Endothelial cell of umbilical vein (primary cell): Measurements from ENCODE around the gene SEL1L2. TPM values are rescaled to one million over a fixed set of nuclear protein-coding genes. Genes with fewer than 3 reads are reported as not detected.
"Not testable (repeated sequence)": the region's sequence is repeated elsewhere in the genome, so short reads cannot be mapped to it uniquely, and the experiment has no call there.

Experiments used
- BruUV-seq: library from RNA; stranded (reverse); fragments of 400-500 nt; replicated peaks from 2 replicates; lab custom pipeline; 2021; lab: Mats Ljungman, UMichigan
- CTCF ChIA-PET: fragments of 300-600, 350-600 bp; sonication (Branson Sonifier 250); formaldehyde crosslinking; loops from one replicate; lab custom pipeline; 2021; ENCODE audit warnings: antibody characterized with exemption, inconsistent platforms; lab: Charles Lee
- POLR2A ChIA-PET: fragments of 300-600, 350-600 bp; sonication (Branson Sonifier 250); formaldehyde crosslinking; loops from one replicate; lab custom pipeline; 2021; ENCODE audit warnings: antibody characterized with exemption, inconsistent platforms; lab: Charles Lee
- DNase-seq: peaks from one replicate; pipeline ENCODE4 v3.0.0-alpha.2; 2011; ENCODE audit warnings: low read depth, low spot score
- FAIRE-seq: peaks from 2 replicates; lab custom pipeline; 2011; peaks lifted over from hg19 to GRCh38; lab: Jason Lieb, UNC
- H2AFZ ChIP-seq: 2 replicates; pipeline ENCODE4 v1.6.0; 2012; ENCODE audit warnings: low read depth, low read length, control low read depth, inconsistent platforms
- H3K27ac ChIP-seq: 2 replicates; pipeline ENCODE4 v1.5.1; 2011; ENCODE audit warnings: low read depth, mild to moderate bottlenecking, control low read depth, low read length, moderate library complexity; ENCODE audit not compliant: insufficient read depth
- H3K27me3 ChIP-seq, 2 experiments: 2 replicates each; pipeline versions ENCODE4 v1.6.0 to v1.6.1; 2011; ENCODE audit warnings: low read length in 2 of 2, mixed read lengths in 1 of 2; ENCODE audit not compliant: control insufficient read depth in 2 of 2, insufficient read depth in 2 of 2
- H3K36me3 ChIP-seq, 2 experiments: 2 replicates in 1 of 2; 3 replicates in 1 of 2; pipeline ENCODE4 v1.5.1; 2011; ENCODE audit warnings: low read length in 2 of 2, mild to moderate bottlenecking in 1 of 2, moderate library complexity in 1 of 2; ENCODE audit not compliant: control insufficient read depth in 2 of 2, insufficient read depth in 2 of 2; ENCODE audit errors: extremely low read depth in 1 of 2
- H3K4me1 ChIP-seq: 3 replicates; pipeline ENCODE4 v1.5.1; 2011; ENCODE audit warnings: mild to moderate bottlenecking, low read length; ENCODE audit not compliant: control insufficient read depth, insufficient read depth; ENCODE audit errors: extremely low read depth
- H3K4me2 ChIP-seq: 2 replicates; pipeline ENCODE4 v1.6.1; 2011; ENCODE audit warnings: low read length, control low read depth, mixed read lengths; ENCODE audit not compliant: insufficient read depth
- H3K4me3 ChIP-seq, 3 experiments: fragments of 200-600 bp in 1 of 3; sonication (generic), shearing (Covaris generic) in 1 of 3; replicated peaks in 1 of 3; 2 replicates each; pipeline ENCODE4 v1.5.1; 2011 to 2016; ENCODE audit warnings: control low read depth in 3 of 3, low read length in 3 of 3, mild to moderate bottlenecking in 2 of 3, inconsistent platforms in 1 of 3, low read depth in 1 of 3, moderate library complexity in 1 of 3; ENCODE audit not compliant: insufficient read depth in 1 of 3
- H3K79me2 ChIP-seq: 2 replicates; pipeline ENCODE4 v1.6.0; 2012; ENCODE audit warnings: low read length, inconsistent platforms; ENCODE audit not compliant: control insufficient read depth, insufficient read depth
- H3K9ac ChIP-seq: replicated peaks from 2 replicates; pipeline ENCODE3; 2011; ENCODE audit warnings: low read length, control low read depth; ENCODE audit not compliant: insufficient read depth; ENCODE audit errors: extremely low read depth
- H3K9me1 ChIP-seq: replicated peaks from 3 replicates; pipeline ENCODE4 v1.6.0; 2011; ENCODE audit warnings: mild to moderate bottlenecking, low read length; ENCODE audit not compliant: control insufficient read depth, insufficient read depth; ENCODE audit errors: extremely low read depth
- H3K9me3 ChIP-seq: replicated peaks from 2 replicates; pipeline ENCODE4 v1.5.1; 2012; ENCODE audit warnings: low read length, inconsistent platforms; ENCODE audit not compliant: control insufficient read depth, insufficient read depth
- H4K20me1 ChIP-seq: replicated peaks from 2 replicates; pipeline ENCODE3; 2011; ENCODE audit warnings: mild to moderate bottlenecking, low read length; ENCODE audit not compliant: control insufficient read depth, insufficient read depth; ENCODE audit errors: extremely low read depth
- EZH2 ChIP-seq: IDR thresholded peaks from 2 replicates; pipeline ENCODE4 v1.6.1; 2012; ENCODE audit warnings: borderline replicate concordance, low read depth, mild to moderate bottlenecking, moderate library complexity, low read length, inconsistent platforms; ENCODE audit not compliant: severe bottlenecking
- FOS ChIP-seq: IDR thresholded peaks from 2 replicates; pipeline ENCODE4 v1.6.1; 2011; ENCODE audit warnings: mild to moderate bottlenecking, low read length, moderate library complexity, borderline replicate concordance; ENCODE audit not compliant: insufficient read depth
- GATA2 ChIP-seq: IDR thresholded peaks from 2 replicates; pipeline ENCODE4 v1.7.0; 2011; ENCODE audit warnings: low read depth, mild to moderate bottlenecking, moderate library complexity, mixed read lengths, low read length; ENCODE audit not compliant: insufficient read length, insufficient read depth
- JUN ChIP-seq: IDR thresholded peaks from 2 replicates; pipeline ENCODE4 v1.6.1; 2011; ENCODE audit warnings: borderline replicate concordance, low read depth; ENCODE audit not compliant: insufficient read length, insufficient read depth
- MYC ChIP-seq: IDR thresholded peaks from one replicate; pipeline ENCODE4 v1.6.1; 2011; ENCODE audit warnings: mild to moderate bottlenecking, low read depth, low read length
- POLR2A ChIP-seq: IDR thresholded peaks from 2 replicates; pipeline ENCODE4 v1.6.1; 2012; ENCODE audit warnings: low read depth, mild to moderate bottlenecking, control low read depth, low read length
- POLR2AphosphoS5 ChIP-seq: IDR thresholded peaks from 2 replicates; pipeline ENCODE4 v1.6.1; 2012; ENCODE audit warnings: low read depth, mild to moderate bottlenecking, control low read depth, low read length, moderate library complexity; ENCODE audit not compliant: insufficient read depth
- dilution Hi-C: fragments of 300-500 bp; cut with MboI; formaldehyde crosslinking; loops from one replicate; pipeline ENCODE4 v1.15.0; 2019; ENCODE audit warnings: low sequenced_read_pairs; ENCODE audit not compliant: extremely low pct_ligation_motif_present
- intact Hi-C: fragments of 100-400 bp; cut with micrococcal nuclease; formaldehyde crosslinking; loops from one replicate; pipeline ENCODE4 v1.10.0; 2022
- polyA plus RNA-seq, 4 experiments: library from polyadenylated mRNA; depleted of rRNA in 3 of 4; stranded (reverse) in 3 of 4; unstranded in 1 of 4; fragments of >200 nt; gene quantifications; 2 replicates each; pipeline versions ENCODE4 v1.2.1 to v1.2.3, GENCODE V29; 2011 to 2012; ENCODE audit warnings: missing spikeins in 1 of 4
- total RNA-seq: library from RNA; stranded (reverse); gene quantifications from 2 replicates; pipeline ENCODE4 v1.2.3, GENCODE V29; 2021
- TF ChIP-seq, protein P1 (sequence below), 2 donors: IDR thresholded peaks; 1 replicate in 1 of 2; 2 replicates in 1 of 2; pipeline ENCODE4 v1.5.1; 2011; ENCODE audit warnings: low read length in 2 of 2, mild to moderate bottlenecking in 2 of 2, moderate library complexity in 2 of 2, control low read depth in 1 of 2, inconsistent platforms in 1 of 2, low read depth in 1 of 2; ENCODE audit not compliant: insufficient read depth in 1 of 2; ENCODE audit errors: extremely low read depth in 1 of 2
- TF ChIP-seq, protein P2 (sequence below): IDR thresholded peaks from 2 replicates; pipeline ENCODE4 v1.6.1; 2011; ENCODE audit not compliant: insufficient read depth, insufficient read length

The SEL1L2 gene
- total and polyA plus RNA-seq, 2 donors (not counting 3 experiments of a cell fraction or from before 2014, with no cell fraction given), result not detected

DNA sequence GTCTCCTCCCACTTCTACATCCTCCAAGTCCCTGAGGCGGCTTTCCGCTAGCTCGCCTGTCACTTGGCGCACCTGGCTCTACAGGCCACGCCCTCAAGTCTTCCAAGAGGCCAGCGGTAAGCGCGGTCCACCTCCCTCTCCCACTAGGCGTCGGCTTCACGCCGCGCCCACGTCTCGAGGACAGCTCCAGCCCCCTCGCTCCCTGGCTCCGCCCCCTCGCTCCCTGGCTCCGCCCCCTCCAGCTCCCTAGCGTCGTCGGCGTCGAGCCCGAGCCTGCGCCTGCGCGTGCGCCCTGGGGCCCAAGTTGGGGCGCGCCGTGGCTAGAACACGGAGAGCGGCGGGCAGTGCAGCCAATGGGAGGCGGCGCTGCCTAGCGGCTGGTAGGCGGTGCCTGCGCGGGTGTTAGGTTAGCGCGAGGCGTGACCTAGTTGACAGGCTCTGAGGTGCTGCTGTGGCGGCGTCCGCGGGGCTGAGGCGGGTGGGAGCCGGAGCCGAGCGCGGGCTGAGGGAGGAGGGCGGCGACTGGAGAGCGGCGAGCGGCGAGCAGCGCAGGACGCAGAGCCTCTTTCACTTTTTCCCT, 4.8 kb upstream of the SEL1L2 start, which contains the start of gene MACROD2:
Gene MACROD2 (plus strand): TSS at position 431 of the 580 bp plus-strand sequence.
- FAIRE-seq, result peak; percentile 93
- Histone ChIP-seq H3K4me1 (peaks cover 3% of the 10 kb centered on the region), H3K4me3 (peak within 1 kb of the TSS; percentile 37 to 77 (median 47)), H3K36me3 (no peaks in the 10 kb centered on the region), H3K4me2 (peak within 1 kb of the TSS; percentile 77), H3K27me3 (peaks cover 0 to 5% of the 10 kb centered on the region in 2 experiments), H2AFZ (peak within 1 kb of the TSS; percentile 87), H3K9me3 (no peaks in the 10 kb centered on the region), H3K79me2 (no peaks in the 10 kb centered on the region), H3K9me1 (no peaks in the 10 kb centered on the region), H3K27ac (no peak within 1 kb of the TSS), H3K9ac (no peak within 1 kb of the TSS), H4K20me1 (no peaks in the 10 kb centered on the region)
- POLR2A ChIA-PET, result no interaction called here
- CTCF ChIA-PET, result no interaction called here
- dilution Hi-C loops (no loop called here), intact Hi-C loops (no loop called here)
- TF ChIP-seq, protein P1, sequence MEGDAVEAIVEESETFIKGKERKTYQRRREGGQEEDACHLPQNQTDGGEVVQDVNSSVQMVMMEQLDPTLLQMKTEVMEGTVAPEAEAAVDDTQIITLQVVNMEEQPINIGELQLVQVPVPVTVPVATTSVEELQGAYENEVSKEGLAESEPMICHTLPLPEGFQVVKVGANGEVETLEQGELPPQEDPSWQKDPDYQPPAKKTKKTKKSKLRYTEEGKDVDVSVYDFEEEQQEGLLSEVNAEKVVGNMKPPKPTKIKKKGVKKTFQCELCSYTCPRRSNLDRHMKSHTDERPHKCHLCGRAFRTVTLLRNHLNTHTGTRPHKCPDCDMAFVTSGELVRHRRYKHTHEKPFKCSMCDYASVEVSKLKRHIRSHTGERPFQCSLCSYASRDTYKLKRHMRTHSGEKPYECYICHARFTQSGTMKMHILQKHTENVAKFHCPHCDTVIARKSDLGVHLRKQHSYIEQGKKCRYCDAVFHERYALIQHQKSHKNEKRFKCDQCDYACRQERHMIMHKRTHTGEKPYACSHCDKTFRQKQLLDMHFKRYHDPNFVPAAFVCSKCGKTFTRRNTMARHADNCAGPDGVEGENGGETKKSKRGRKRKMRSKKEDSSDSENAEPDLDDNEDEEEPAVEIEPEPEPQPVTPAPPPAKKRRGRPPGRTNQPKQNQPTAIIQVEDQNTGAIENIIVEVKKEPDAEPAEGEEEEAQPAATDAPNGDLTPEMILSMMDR (IDR thresholded peaks at IDR 0.05; ENCODE audit: extremely low read depth in 1 of 2, insufficient read depth in 1 of 2, low read depth in 1 of 2, low read length in 2 of 2), result no peak
- no peak for TF ChIP-seq FOS
- TF ChIP-seq EZH2, result no peak
- no peak for TF ChIP-seq JUN
- no peak for TF ChIP-seq POLR2A
- TF ChIP-seq POLR2AphosphoS5, result no peak
- TF ChIP-seq MYC, result no peak
- TF ChIP-seq GATA2, result no peak
- TF ChIP-seq, protein P2, sequence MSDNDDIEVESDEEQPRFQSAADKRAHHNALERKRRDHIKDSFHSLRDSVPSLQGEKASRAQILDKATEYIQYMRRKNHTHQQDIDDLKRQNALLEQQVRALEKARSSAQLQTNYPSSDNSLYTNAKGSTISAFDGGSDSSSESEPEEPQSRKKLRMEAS, result no peak
- BruUV-seq, result no TSS peak
- DNase-seq, result peak; percentile 94

DNA sequence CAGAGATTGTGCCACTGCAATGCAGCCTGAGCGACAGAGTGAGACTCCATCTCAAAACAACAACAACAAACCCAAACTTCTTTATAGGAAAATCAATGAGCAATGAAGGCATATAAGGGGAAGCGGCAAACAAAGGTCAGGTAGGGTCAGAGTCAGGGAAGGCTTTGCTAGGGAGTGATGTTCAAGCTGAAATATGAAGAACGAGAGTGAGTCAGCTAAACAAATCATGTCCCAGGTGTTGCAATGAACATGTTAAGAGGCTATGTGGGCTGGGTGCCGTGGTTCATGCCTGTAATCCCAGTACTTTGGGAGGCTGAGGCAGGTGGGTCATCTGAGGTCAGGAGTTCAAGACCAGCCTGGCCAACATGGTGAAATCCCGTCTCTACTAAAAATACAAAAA, 1.5 kb upstream of the SEL1L2 start:
- H3K36me3 ChIP-seq, H3K79me2 ChIP-seq, H3K9me3 ChIP-seq, POLR2A ChIA-PET, BruUV-seq, H3K9me1 ChIP-seq, H4K20me1 ChIP-seq, H2AFZ ChIP-seq, DNase-seq, dilution Hi-C loops, H3K27ac ChIP-seq, H3K9ac ChIP-seq, CTCF ChIA-PET, H3K4me2 ChIP-seq, H3K4me1 ChIP-seq, FAIRE-seq, intact Hi-C loops, H3K4me3 ChIP-seq, H3K27me3 ChIP-seq: not testable (repeated sequence)
